Endothelial cell (in vitro differentiated cells): Measurements from ENCODE around the gene FRMPD4. TPM values are rescaled to one million over a fixed set of nuclear protein-coding genes. Genes with fewer than 3 reads are reported as not detected.

Experiments
- DNase-seq: peaks from one replicate; pipeline ENCODE4 v3.0.0; 2021; ENCODE audit warnings: low spot score
- H3K27ac Mint-ChIP-seq: one replicate; pipeline ENCODE4 v1.8.0; 2021; ENCODE audit warnings: mixed read lengths, inconsistent platforms; ENCODE audit not compliant: unreplicated experiment
- H3K27me3 Mint-ChIP-seq: one replicate; pipeline ENCODE4 v1.8.0; 2021; ENCODE audit warnings: mild to moderate bottlenecking, moderate library complexity, mixed read lengths, inconsistent platforms; ENCODE audit not compliant: unreplicated experiment
- H3K36me3 Mint-ChIP-seq: one replicate; pipeline ENCODE4 v1.8.0; 2021; ENCODE audit warnings: mild to moderate bottlenecking, low read depth, mixed read lengths, inconsistent platforms; ENCODE audit not compliant: unreplicated experiment
- H3K4me1 Mint-ChIP-seq: one replicate; pipeline ENCODE4 v1.8.0; 2021; ENCODE audit warnings: mild to moderate bottlenecking, mixed read lengths, inconsistent platforms; ENCODE audit not compliant: unreplicated experiment
- H3K4me3 Mint-ChIP-seq: one replicate; pipeline ENCODE4 v1.8.0; 2021; ENCODE audit warnings: mild to moderate bottlenecking, mixed read lengths, inconsistent platforms; ENCODE audit not compliant: unreplicated experiment
- H3K9me3 Mint-ChIP-seq: one replicate; pipeline ENCODE4 v1.8.0; 2021; ENCODE audit warnings: mixed read lengths, inconsistent platforms; ENCODE audit not compliant: unreplicated experiment
- total RNA-seq: library from RNA; stranded (reverse); fragmentation: NEBNext Ultra II Directional; extraction: Animal tissue kit (Norgen Biotek cat#: 25700); gene quantifications from one replicate; pipeline ENCODE4 v1.2.1, GENCODE V29; 2021; ENCODE audit not compliant: unreplicated experiment
- TF ChIP-seq, protein P1 (sequence below): fragments of 200-600 bp; sonication (generic); IDR thresholded peaks from one replicate; pipeline ENCODE4 v1.5.0; 2021; ENCODE audit warnings: antibody characterized with exemption; ENCODE audit not compliant: unreplicated experiment

Gene FRMPD4
- total RNA-seq, 1 donor from 2014 or later: 0.03 TPM

DNA sequence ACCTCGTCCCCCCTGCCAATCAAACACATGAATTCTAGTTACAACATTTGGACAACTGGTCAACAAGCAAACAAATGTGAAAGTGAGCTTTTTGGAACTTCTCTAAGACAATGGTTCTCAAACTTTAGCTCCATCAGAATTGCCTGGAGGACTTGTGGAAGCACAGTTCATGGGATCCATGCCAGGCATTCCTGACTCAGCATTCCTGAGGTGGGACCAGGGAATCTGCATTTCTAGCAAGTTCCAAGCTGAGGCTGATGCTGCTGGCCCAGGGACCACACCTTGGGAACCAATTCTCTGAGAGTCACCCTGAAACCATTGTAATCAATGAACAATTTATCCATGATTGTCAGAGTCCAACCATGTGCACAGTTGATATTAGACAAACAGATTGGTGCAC lies 609.2 kb downstream of the FRMPD4 start:
- no peak overlapping the region for H3K27ac Mint-ChIP-seq
- H3K27me3 Mint-ChIP-seq: no peaks in the 10 kb centered on the region
- no peak for DNase-seq
- H3K4me3 Mint-ChIP-seq: no peak overlapping the region
- H3K4me1 Mint-ChIP-seq: no peaks in the 10 kb centered on the region
- no peaks in the 10 kb centered on the region for H3K36me3 Mint-ChIP-seq
- TF ChIP-seq, protein P1, sequence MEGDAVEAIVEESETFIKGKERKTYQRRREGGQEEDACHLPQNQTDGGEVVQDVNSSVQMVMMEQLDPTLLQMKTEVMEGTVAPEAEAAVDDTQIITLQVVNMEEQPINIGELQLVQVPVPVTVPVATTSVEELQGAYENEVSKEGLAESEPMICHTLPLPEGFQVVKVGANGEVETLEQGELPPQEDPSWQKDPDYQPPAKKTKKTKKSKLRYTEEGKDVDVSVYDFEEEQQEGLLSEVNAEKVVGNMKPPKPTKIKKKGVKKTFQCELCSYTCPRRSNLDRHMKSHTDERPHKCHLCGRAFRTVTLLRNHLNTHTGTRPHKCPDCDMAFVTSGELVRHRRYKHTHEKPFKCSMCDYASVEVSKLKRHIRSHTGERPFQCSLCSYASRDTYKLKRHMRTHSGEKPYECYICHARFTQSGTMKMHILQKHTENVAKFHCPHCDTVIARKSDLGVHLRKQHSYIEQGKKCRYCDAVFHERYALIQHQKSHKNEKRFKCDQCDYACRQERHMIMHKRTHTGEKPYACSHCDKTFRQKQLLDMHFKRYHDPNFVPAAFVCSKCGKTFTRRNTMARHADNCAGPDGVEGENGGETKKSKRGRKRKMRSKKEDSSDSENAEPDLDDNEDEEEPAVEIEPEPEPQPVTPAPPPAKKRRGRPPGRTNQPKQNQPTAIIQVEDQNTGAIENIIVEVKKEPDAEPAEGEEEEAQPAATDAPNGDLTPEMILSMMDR: no peak
- no peaks in the 10 kb centered on the region for H3K9me3 Mint-ChIP-seq

DNA sequence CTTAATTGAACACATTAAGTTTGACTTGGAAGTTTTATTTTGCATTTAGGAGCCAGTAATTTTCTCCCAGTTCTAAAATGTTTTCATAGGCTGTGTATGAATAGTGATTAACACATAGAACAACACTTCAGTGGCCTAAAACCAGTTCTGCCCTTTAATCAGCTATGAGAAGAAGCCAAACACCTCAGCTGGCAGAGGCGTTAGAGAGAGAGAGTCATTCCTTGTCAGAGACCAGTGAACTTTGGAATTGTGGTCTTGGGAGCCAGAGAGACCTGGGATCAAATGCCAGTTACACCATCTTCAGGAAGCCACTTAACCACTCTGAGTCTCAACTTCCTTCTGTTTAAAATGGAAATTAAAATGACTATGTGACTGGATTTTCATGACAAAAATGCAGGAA lies 613.6 kb downstream of the FRMPD4 start:
- H3K27me3 Mint-ChIP-seq: no peaks in the 10 kb centered on the region
- no peak for DNase-seq
- no peaks in the 10 kb centered on the region for H3K4me1 Mint-ChIP-seq
- H3K36me3 Mint-ChIP-seq: no peaks in the 10 kb centered on the region
- H3K9me3 Mint-ChIP-seq: no peaks in the 10 kb centered on the region
- H3K27ac Mint-ChIP-seq: no peak overlapping the region
- TF ChIP-seq, protein P1: no peak
- no peak overlapping the region for H3K4me3 Mint-ChIP-seq

DNA sequence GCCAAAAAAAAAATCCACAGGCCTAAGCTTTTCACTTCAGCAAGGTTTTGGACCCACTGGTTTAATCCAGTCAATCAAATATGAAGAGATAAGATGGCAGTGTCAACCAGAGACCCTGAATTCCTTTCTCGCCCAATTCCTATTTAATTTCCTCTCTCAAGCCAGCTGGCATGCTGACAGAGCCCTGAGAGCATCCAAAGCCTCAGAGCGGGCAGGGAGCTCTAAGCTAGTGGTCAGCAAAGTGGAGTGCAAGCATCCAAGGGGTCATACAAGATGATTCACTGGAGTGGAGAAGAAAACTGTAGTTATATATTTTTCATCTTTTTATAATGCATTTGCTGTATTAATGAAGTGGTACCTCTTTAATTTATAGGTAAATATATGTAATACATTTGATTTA lies 615.1 kb downstream of the FRMPD4 start:
- Mint-ChIP-seq H3K36me3 (no peaks in the 10 kb centered on the region), H3K4me3 (no peak overlapping the region)

DNA sequence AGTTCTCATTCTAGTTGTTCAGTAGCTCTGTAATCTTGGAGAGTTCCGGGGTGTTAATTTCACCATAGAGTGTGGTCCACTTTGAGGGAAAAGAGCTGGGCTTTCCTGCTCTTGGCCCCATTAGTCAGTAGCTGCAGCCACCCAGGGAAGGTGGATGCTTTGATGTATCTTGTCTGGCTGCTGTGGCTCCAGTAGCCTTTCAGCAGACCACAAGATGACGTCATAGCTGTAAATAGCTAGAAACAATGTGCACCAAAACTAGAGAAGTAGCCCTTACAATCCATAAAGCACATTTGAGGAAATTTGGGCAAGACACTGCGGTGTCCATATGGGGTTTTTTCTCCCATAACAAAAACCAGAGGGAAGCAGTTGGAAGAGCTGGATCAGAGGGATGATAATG lies 620.0 kb downstream of the FRMPD4 start:
- no peak overlapping the region for H3K4me3 Mint-ChIP-seq
- H3K36me3 Mint-ChIP-seq: no peaks in the 10 kb centered on the region
- no peaks in the 10 kb centered on the region for H3K27me3 Mint-ChIP-seq
- H3K9me3 Mint-ChIP-seq: no peaks in the 10 kb centered on the region
- no peak overlapping the region for H3K27ac Mint-ChIP-seq
- TF ChIP-seq, protein P1: no peak
- DNase-seq: no peak
- H3K4me1 Mint-ChIP-seq: no peaks in the 10 kb centered on the region

More for the DNA sequence above, 615.1 kb downstream of the FRMPD4 start:
- no peaks in the 10 kb centered on the region for H3K27me3 Mint-ChIP-seq
- H3K4me1 Mint-ChIP-seq: no peaks in the 10 kb centered on the region
- no peak for DNase-seq
- H3K27ac Mint-ChIP-seq: no peak overlapping the region
- H3K9me3 Mint-ChIP-seq: no peaks in the 10 kb centered on the region
- TF ChIP-seq, protein P1: no peak

DNA sequence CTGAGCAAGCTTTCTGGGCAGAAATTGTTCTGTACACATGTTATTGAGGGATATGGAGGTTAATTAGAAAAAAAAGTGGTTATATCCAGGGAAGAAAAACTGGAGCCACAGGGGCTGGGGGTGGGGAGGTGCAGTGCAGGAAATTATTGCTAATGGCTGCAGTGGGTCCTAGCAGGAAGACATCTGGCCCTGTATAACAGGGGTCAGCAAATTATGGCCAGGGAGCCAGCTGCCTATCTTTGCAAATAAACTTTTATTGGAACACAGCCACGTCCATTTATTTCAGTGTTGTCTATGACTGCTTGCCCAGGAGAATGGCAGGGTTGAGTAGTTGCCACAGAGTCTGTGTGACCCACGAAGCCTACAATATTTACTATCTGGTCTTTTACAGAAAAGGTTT lies 629.6 kb downstream of the FRMPD4 start:
- Mint-ChIP-seq H3K27me3 (no peaks in the 10 kb centered on the region), H3K9me3 (no peaks in the 10 kb centered on the region), H3K4me1 (no peaks in the 10 kb centered on the region), H3K27ac (no peak overlapping the region), H3K4me3 (no peak overlapping the region), H3K36me3 (no peaks in the 10 kb centered on the region)
- no peak for DNase-seq
- TF ChIP-seq, protein P1: no peak
